ENCODE data around the gene ADAMTSL3. TPM values are rescaled to one million over a fixed set of nuclear protein-coding genes. Genes with fewer than 3 reads are reported as not detected.

Gene ADAMTSL3
- total RNA-seq, 1 experiment from 2014 or later, result 1.8 TPM

GRCh38 chr15:83928392-83928734, 274.4 kb downstream of the ADAMTSL3 start (continued):
- no peak for TF ChIP-seq ZNF532 (CRISPR knock-in tag; IDR thresholded peaks at IDR 0.05; ENCODE audit: borderline replicate concordance)
- TF ChIP-seq FOXP1 (CRISPR knock-in tag; IDR thresholded peaks at IDR 0.05; ENCODE audit: borderline replicate concordance), result no peak

GRCh38 chr15:83928878-83929418, 275.0 kb downstream of the ADAMTSL3 start:
- POLR2A ChIA-PET, result no interaction called here
- no peaks in the 10 kb centered on the region for H3K27me3 Mint-ChIP-seq (ENCODE audit: low read depth)

More at GRCh38 chr15:83928878-83929418, 275.0 kb downstream of the ADAMTSL3 start:
- no peak for DNase-seq (ENCODE audit: low spot score)
- H3K4me1 Mint-ChIP-seq, result peaks cover 8% of the 10 kb centered on the region; the same call in 1 of the 2 replicates
- no peak overlapping the region for H3K4me3 Mint-ChIP-seq
- TF ChIP-seq IRF2 (CRISPR knock-in tag; IDR thresholded peaks at IDR 0.05; ENCODE audit: borderline replicate concordance, low read depth), result no peak
- no peak for TF ChIP-seq TCF7 (CRISPR knock-in tag; IDR thresholded peaks at IDR 0.05; ENCODE audit: low read depth)
- TF ChIP-seq FOXP4 (CRISPR knock-in tag; IDR thresholded peaks at IDR 0.05), result no peak
- no peak for TF ChIP-seq SMAD4 (CRISPR knock-in tag; IDR thresholded peaks at IDR 0.05)
- TF ChIP-seq ZNF138 (CRISPR knock-in tag; conservative IDR thresholded peaks at IDR 0.05), result no peak
- no peak for TF ChIP-seq NFATC4 (CRISPR knock-in tag; IDR thresholded peaks at IDR 0.05)
- TF ChIP-seq PREB (CRISPR knock-in tag; IDR thresholded peaks at IDR 0.05; ENCODE audit: borderline replicate concordance), result no peak
- TF ChIP-seq GRHL2 (CRISPR knock-in tag; IDR thresholded peaks at IDR 0.05; ENCODE audit: insufficient replicate concordance, severe bottlenecking), result no peak
- no peak for TF ChIP-seq CREB1 (CRISPR knock-in tag; IDR thresholded peaks at IDR 0.05)
- no peak for TF ChIP-seq ZNF425 (CRISPR knock-in tag; conservative IDR thresholded peaks at IDR 0.05)
- no peak for TF ChIP-seq HMGA2 (CRISPR knock-in tag; IDR thresholded peaks at IDR 0.05)
- peaks cover 17% of the 10 kb centered on the region for H3K9me3 Mint-ChIP-seq
- no peak overlapping the region for H3K27ac Mint-ChIP-seq
- ATAC-seq, result no peak
- H3K36me3 Mint-ChIP-seq, result peaks cover 10% of the 10 kb centered on the region
- CTCF ChIA-PET, result no interaction called here
